ENCODE results near the gene AMIGO1. TPM values are rescaled to one million over a fixed set of nuclear protein-coding genes. Genes with fewer than 3 reads are reported as not detected.

AMIGO1 gene
- total and polyA plus RNA-seq, 10 of the 15 experiments (the other 5 are each of a cell fraction or from before 2014, with no cell fraction given), result 0.02 to 0.28 (median 0.08) TPM; not detected in 1

DNA sequence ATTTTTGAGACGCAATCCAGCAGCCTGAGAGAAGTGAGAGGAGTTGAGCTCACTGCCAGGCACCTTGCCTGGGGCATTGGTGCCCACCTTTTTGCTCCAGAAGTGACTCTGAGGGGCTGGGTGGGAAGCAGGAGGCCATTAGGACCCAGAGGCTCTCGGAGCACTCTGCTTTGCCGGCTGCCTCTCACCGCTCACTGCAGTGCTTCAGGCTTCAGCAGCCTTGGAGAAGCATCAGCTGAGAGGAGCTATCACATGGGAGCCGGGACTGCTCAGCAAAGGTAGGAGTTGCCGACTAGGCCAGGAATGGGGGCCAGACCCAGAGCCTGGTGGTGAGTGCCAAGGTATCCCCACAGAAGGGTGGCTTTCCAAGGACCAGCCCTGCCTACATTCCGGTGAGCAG is 30.1 kb upstream of the AMIGO1 start, which contains the start of gene GPR61:
Gene GPR61, plus strand, starts transcription at position 197 of the 400 bp plus-strand sequence. CDS start 3,151 bp downstream, outside the sequence.
- WGBS (ENCODE audit: insufficient coverage, insufficient replicate concordance, low lambda C conversion rate, missing lambda C conversion rate), result 77% methylated on average over 5 of the region's 7 CpGs
- Histone ChIP-seq H3K27ac (ENCODE audit: control insufficient read depth, insufficient read depth) (no peak within 1 kb of the TSS), H3K9ac (ENCODE audit: control insufficient read depth, insufficient read depth, low read length) (no peak within 1 kb of the TSS), H3K9me3 (replicated peaks; ENCODE audit: control insufficient read depth, insufficient read depth, low read length) (no peaks in the 10 kb centered on the region), H2AFZ (ENCODE audit: control insufficient read depth, low read depth, low read length) (no peak within 1 kb of the TSS), H3K79me2 (ENCODE audit: control insufficient read depth, insufficient read depth, low read length) (no peaks in the 10 kb centered on the region), H4K20me1 (ENCODE audit: control insufficient read depth, insufficient read depth) (no peaks in the 10 kb centered on the region), H3K36me3 (ENCODE audit: control insufficient read depth in 2 of 2, insufficient read depth in 2 of 2, low read length in 1 of 2) (no peaks in the 10 kb centered on the region), H3K27me3 (replicated peaks in 1 of 2; ENCODE audit: control insufficient read depth in 2 of 2, insufficient read depth in 2 of 2, low read length in 1 of 2) (no peaks in the 10 kb centered on the region), H3K4me2 (ENCODE audit: control insufficient read depth, insufficient read depth) (no peak within 1 kb of the TSS), H3K4me3 (no peak within 1 kb of the TSS), H3K4me1 (ENCODE audit: control insufficient read depth, insufficient read depth, low read length) (no peaks in the 10 kb centered on the region)
- DNase-seq (ENCODE audit: low read depth, low spot score), result no peak
- no peak for ATAC-seq
- TF ChIP-seq, protein P1, sequence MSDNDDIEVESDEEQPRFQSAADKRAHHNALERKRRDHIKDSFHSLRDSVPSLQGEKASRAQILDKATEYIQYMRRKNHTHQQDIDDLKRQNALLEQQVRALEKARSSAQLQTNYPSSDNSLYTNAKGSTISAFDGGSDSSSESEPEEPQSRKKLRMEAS (IDR thresholded peaks at IDR 0.05; ENCODE audit: low read depth, low read length), result no peak
- no peak for TF ChIP-seq POLR2AphosphoS2 (IDR thresholded peaks at IDR 0.05; ENCODE audit: low read depth, low read length)
- no peak for TF ChIP-seq CHD1 (IDR thresholded peaks at IDR 0.05; ENCODE audit: low read depth, low read length)
- no peak for TF ChIP-seq HCFC1 (IDR thresholded peaks at IDR 0.05; ENCODE audit: low read length)
- TF ChIP-seq GABPA (IDR thresholded peaks at IDR 0.05; ENCODE audit: low read depth), result no peak
- TF ChIP-seq IKZF1 (conservative IDR thresholded peaks at IDR 0.05), result no peak
- TF ChIP-seq LARP7 (IDR thresholded peaks at IDR 0.05), result no peak
- no peak for TF ChIP-seq EZH2 (IDR thresholded peaks at IDR 0.05; ENCODE audit: borderline replicate concordance, control insufficient read depth, low read depth, low read length)
- no peak for TF ChIP-seq MEF2B (IDR thresholded peaks at IDR 0.05; ENCODE audit: partially characterized antibody, poor library complexity, severe bottlenecking)
- TF ChIP-seq ZNF207 (IDR thresholded peaks at IDR 0.05; ENCODE audit: borderline replicate concordance), result no peak
- TF ChIP-seq SIN3A (IDR thresholded peaks at IDR 0.05; ENCODE audit: low read depth, low read length), result no peak
- TF ChIP-seq ZZZ3 (IDR thresholded peaks at IDR 0.05; ENCODE audit: control insufficient read depth, insufficient read length, low read depth), result no peak
- TF ChIP-seq CEBPB (IDR thresholded peaks at IDR 0.05; ENCODE audit: borderline replicate concordance in 1 of 2, low read depth in 2 of 2, low read length in 2 of 2), result no peak
- no peak for TF ChIP-seq JUND (IDR thresholded peaks at IDR 0.05; ENCODE audit: low read depth, low read length)
- TF ChIP-seq RAD21 (IDR thresholded peaks at IDR 0.05; ENCODE audit: insufficient read depth, low read depth, low read length), result no peak
- TF ChIP-seq BCL11A (IDR thresholded peaks at IDR 0.05; ENCODE audit: low read depth, low read length), result no peak
- RAD21 ChIA-PET (ENCODE audit: unreplicated experiment), result interaction anchor here (1.7 kb wide), 1 partner anchor 235 kb away, joined by 5 read pairs; no protein-coding TSS in a partner anchor
- intact Hi-C loops (cut with micrococcal nuclease; ENCODE audit: unreplicated experiment), result no loop called here
- in situ Hi-C loops (cut with MboI), result no loop called here
- BruUV-seq (replicated peaks), result no TSS peak
- CTCF ChIA-PET, result interaction anchor here (0.9 to 21.3 kb wide), 3 partner anchors 39 to 444 kb away, joined by 3 to 1280 read pairs (median 11); partner anchors contain the start of genes AHCYL1, AMIGO1 and CYB561D1
- SMC1A ChIA-PET (ENCODE audit: uncharacterized antibody, unreplicated experiment), result interaction anchor here (0.7 to 2.5 kb wide), 2 partner anchors 10 to 116 kb away, joined by 4 to 10 read pairs; partner anchors contain the start of gene GSTM4
- no peak for FAIRE-seq
- POLR2A ChIA-PET, result interaction anchor here (0.9 kb wide), 1 partner anchor 467 kb away, joined by 3 read pairs; no protein-coding TSS in a partner anchor
